Measurements from ENCODE around the gene MFN1.

MFN1 gene

DNA sequence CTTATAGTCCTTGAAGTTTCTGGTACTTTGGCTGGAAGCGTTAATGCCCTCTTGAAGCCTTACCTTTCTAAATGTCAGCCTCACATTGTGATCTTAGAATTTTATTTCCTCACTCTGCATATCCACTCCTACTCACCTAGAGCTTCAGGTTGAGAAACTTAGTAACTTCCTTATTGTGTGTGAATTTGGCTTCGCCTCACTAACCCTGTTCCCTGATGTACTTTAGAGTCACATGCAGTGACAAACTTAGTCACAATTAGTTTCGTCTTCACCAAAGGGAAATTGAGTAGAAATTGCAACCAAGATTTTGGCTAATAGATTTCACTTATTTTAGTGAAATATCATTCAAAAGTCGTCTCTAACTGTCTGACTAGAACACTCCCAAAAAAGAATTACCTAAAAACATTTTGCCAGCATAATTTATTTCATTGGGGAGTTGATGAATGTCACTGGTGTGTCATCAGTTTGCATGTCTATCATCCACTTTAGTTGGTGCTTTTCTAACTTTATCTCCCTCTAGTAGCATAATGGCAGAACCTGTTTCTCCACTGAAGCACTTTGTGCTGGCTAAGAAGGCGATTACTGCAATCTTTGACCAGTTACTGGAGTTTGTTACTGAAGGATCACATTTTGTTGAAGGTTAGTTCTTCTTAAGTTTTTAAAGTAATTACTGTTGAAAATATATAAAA, 960 bp downstream of the MFN1 start:
- DNase-seq: no peak

DNA sequence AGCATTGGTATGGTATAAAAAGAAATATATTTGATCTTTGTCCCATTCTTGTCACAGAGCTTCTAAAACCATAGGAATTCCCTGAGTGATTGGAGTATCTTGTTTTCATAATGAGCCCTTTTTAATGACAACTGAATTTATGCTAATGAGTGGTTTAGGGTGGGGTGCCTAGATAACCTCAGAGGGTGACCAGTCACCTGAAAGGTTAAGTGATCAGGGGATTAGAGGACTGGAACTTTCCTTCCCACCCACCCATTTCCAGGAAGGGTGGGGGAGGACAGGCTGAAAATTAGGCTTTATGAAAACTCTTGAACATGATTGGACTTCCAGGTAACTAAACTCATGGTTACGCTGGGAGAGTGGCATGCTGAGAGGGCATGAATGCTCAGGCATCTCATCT, 8.5 kb downstream of the MFN1 start:
- no peak for DNase-seq

DNA sequence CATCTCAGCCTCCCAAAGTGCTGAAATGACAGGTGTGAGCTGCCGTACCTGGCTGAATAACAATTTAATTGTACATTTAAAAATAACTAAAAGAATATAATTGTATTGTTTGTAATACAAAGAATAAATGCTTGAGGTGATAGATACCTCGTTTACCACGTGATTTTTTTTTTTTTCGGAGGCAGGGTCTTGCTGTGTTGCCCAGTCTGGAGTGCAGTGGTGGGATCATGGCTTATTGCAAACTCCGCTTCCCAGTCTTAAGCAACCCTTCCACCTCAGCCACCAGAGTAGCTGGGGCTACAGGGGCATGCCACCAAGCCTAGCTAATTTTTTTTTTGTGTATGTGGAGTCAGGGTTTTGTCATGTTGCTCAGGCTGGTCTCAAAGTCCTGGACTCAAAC, 15.8 kb downstream of the MFN1 start:
- DNase-seq: no peak

DNA sequence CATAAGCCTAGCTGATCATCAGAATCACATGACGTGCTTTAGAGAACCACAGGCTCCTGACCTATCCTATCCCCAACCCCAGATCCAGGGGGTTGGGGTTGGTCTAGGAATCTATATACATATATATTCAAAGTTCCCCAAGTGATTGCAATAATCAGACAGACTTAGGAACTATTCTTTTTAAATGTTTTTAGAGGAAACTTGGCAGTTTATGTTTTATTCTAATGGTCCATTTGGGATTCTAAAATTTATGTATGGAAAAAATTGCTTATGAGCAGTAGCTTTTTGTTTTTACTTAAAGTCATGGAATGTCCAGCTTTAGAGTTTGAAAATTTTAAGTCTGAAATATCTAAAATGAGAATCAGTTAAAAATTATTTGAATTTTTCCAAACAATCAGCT, 22.1 kb downstream of the MFN1 start:
- no peak for DNase-seq

DNA sequence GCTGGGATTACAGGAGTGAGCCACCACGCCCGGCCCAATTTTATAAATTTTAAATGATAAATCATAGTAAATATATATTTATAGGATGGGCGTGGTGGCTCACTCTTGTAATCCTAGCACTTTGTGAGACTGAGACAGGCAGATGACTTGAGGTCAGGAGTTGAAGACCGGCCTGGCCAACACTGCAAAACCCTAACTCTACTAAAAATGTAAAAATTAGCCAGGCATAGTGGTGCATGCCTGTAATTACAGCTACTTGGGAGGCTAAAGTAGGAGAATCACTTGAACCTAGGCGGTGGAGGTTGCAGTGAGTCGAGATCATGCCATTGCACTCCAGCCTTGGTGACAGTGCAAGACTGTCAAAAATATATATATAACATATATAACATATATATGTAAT, 26.4 kb downstream of the MFN1 start:
- DNase-seq: no peak

DNA sequence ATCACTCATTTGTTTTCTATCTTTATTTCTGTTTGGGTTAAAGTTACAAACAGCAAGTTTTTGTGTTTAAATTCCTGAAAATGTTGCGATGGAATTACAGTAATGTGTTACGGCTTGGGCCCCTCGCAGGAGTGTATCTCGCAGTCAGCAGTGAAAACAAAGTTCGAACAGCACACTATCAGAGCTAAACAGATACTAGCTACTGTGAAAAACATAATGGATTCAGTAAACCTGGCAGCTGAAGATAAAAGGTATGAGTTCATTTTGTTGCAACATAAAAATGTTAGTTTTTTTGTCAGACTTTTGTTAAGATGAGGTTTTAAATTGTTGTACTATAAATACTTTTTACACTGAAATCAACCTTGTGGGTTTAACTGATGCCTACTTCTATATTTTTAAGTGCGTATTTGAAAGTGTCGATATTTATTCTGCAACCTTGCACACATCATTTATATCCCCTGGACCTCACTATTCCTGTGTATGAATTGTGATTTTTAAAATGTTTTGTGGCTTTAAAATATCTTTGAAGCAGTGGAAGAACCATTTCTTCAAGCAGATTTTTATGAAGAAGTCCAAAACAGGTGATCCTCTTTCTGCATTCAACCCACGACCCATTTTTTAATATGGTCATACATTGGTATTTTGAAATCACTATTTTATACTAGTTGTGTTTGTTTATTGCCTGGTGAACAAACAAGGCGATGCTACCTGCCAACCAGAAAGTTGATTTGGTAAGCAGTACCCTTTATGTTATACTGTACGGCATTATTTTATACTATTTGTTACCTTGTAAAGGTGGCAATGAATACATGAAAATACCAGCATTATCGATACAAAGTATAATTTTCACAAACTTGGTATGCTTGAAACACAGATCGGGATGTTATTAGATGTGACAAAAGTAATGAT, 27.8 kb downstream of the MFN1 start:
- no peak for DNase-seq

DNA sequence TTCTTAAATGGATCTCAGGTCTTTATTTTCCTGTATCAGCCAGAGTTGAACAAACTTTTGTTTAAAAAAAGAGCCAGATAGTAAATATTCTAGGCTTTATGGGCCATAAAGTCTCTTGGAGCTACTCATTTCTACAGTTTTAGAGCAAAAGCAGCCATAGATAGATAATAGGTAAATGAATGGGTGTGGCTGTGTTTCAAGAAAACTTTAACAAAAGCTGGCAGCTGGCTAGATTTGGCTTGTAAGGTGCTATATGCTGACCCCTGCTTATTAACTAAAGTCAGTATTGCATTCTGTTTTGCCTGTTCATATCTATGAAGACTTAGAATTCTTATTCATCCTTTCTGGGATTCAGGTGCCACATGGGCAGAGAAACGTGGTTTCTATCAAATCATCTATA, 29.0 kb downstream of the MFN1 start:
- DNase-seq: no peak

DNA sequence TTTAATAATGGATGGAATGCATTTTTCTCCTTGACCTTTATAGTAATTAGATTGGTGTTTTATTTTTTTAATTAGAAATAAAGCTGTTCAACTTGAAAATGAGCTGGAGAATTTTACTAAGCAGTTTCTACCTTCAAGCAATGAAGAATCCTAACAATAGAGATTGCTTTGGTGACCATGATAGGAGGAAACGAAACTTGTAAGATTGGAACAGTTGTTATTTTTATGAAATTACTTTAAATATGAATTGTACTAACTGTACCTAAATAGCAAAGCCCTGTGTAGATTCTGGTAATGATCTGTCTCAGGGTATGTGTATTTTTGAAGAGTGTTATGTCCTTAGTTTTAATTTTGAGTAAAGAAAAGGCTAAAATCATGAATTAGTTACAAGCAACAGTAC, 44.4 kb downstream of the MFN1 start:
- DNase-seq: no peak

DNA sequence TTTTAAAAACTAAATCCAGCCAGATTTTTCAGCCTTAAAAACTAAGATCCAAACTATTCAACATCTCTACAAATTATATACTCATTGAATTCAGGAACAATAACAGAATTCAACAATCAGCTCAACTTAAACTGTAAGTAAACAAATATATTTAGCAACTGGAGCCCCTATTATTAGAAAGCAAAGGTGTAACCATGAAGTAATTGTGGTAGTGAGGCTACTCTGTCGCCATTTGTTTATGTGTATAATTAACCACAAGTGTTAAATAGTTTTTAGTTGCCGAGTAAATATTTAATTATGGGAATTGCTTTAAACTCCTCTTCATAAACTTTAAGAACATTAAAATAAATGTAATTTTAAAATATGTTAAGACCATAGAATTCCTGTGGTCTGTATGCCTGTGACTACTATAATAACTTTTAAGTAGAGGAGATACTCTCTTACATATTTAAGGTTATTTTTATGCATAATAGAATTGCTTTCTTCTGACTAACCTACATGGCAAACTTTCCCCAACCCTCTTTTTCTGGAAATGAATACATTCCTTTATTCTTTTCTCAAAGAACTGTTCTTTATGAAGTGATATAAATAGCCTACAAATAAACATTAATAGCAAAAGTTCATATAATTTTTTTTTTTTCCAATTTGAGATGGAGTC, 51.2 kb downstream of the MFN1 start:
- DNase-seq: no peak

DNA sequence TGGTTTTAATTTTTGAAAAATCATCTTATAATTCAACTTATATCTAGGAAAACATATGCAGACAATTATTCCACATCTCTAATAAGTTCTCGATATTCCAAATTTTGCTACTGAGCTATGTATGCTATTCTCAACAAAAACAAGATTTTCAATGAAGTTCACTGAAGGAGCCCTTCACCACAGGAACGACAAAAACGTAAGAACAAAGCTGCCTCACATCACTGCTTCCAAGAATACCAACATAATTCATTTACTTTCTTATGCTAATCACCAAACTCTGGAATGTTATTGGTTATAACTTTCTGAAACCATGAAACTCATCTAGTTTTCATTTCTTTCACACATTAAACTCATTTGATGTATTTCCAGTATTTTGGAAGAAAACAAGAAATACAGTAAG, 54.1 kb downstream of the MFN1 start:
- no peak for DNase-seq

DNA sequence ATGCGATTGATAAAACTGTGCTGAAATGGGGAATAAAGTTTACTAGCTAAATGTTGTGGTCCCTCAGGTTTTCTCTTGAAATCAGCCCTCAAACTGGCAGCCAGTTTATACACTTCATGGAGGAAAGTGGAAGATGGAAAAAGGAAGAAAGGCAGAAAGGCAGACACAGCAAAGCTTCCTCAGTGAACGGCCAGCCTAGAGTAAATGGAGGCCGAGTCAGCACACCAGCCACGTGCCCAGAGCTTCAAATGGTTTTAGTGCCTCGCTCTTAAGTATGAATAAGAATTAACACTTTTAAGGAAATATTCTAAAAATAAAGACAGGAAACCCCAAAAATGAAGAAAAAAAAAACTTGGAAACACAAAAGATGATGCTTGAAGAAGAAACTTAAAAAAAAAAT, 55.5 kb downstream of the MFN1 start:
- DNase-seq: no peak

DNA sequence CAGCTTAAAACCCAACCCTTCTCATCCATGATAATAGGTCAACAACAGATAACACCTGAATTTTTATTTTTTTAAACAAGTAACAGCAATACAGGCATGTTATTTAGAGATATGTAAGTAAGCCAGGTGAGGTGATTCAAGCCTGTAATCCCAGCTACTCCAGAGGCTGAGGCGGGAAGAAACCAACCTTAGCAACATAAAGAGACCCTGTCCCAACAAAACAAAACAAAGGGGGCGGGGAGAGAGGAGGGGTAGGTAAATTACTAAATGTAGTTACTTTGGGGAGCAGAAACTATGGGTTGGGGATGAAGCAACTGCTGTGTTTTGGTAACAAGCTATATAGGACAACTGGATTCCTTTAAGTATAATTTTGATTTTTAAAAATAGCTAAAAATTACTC, 56.8 kb downstream of the MFN1 start:
- no peak for DNase-seq

DNA sequence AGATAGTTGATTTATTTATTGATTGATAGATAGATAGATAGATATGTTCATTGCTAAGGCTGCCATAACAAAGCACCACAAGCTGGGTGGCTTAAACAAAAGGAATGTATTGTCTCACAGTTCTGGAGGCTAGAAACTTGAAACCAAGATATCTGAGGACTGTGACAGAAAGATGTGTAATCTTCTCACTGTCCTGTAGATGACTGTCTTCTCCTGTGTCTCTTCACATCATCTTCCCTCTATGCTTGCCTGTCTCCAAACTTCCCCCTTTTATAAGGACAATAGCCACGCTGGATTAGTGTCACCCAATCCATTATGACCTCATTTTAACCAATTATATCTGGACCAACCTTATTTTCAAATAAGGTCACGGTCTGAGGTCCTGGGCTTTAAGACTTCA, 62.8 kb downstream of the MFN1 start:
- DNase-seq: no peak

DNA sequence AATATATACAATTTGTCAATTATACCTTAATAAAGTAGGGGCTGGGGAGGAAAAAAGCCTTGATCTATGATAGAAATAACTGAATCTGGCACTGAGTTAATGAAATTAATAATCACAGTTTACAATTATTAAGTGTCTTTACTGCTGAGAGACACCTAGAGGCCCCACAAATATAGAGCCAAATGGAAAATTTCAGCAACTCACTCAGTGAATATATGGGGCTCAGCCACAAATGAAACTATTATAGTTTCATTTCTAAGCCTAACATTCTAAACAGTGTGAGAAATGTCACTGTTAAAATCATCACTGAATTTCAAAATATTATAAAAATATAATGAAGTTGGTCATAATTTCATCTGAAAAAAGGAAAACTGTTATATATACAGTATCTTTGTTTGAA, 63.5 kb downstream of the MFN1 start:
- DNase-seq: no peak

DNA sequence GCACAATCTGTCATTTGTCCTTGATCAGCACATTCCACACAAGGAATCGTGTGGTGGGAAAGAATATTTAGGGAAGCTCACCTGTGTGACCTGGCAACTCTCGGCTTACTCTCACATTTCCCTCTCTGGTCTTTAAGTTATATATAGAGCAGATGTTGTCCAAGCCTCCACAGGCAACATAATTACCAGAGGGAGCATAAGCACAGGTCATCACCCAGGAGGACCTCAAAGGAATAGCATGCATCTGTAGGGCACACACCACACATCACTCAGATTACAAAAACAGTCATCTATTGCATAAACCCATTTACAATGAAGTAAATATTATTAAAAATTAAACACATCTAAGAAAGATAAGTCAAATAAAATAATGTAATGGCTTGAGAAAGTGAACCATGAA, 67.3 kb downstream of the MFN1 start:
- no peak for DNase-seq

DNA sequence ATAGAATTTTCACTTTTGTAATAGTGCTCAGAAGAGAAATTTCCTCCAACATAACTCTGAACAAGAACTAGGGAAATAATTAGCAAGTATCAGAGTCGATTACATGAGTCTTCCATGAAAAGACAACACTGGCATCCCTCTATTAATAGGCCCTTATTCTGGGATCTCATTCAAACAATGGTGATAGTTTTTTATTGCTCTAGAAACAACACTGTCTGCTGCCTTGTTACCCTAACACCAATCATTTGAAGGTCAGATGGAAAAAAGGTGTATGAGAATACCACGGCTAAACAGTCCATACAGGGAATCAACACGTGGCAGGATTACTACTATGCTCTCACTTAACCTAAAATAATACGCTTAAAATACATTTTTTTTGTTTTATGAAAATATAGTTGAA, 67.9 kb downstream of the MFN1 start:
- DNase-seq: no peak

DNA sequence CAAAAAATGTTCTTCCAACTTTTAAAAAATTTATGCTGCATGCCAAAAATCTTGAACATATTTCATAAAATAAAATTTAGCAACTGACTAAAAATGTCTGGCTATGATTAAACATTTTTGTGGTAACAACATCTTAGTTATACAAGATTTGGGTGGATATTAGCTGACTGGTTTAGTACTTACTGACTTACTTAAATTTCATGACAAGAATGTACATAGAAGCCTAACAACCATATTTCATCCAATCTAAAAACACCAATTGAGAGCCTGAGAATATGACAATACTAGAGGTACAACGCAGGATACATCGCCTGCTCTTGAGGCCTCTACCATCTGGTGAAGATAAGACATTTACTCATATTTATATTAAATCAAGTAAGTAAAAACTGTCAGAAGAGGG, 69.2 kb downstream of the MFN1 start:
- no peak for DNase-seq

DNA sequence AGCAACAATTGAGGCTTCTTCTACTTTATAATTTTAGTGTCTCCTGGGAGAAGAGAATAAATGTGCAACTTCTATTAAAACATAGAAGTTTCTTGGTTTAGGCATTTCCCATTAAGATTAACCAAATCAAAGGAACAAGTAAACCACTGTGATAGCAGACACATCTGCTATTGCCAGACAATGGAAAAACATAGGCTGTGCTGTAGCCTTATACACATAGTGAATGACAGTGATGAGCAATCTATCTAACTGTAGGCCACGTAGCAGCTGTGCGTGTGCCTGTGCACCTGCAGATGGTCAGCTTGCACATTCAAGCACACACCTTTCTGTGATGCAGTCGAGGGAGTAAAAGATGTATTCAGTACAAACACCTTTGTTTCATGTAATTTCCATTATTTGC, 71.1 kb downstream of the MFN1 start:
- DNase-seq: no peak

DNA sequence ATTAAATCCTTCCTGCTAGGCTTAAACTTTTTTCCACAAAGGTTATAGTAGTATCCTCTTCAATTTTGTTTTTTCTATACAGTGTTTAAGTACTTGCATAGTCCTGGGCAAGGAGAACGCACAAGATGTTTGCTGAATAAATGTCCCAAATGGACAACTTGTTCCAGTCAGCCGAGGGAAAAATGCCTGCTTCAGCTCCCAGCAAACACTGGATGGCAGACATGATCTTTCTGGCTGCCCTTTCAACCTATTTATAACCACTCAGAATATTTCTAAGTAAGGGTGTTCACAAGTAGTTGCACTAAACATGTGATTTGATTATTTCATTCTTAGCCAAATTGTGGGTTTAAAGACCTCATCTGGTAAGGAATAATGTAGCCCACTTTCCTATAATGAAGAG, 74.0 kb downstream of the MFN1 start:
- DNase-seq: no peak

DNA sequence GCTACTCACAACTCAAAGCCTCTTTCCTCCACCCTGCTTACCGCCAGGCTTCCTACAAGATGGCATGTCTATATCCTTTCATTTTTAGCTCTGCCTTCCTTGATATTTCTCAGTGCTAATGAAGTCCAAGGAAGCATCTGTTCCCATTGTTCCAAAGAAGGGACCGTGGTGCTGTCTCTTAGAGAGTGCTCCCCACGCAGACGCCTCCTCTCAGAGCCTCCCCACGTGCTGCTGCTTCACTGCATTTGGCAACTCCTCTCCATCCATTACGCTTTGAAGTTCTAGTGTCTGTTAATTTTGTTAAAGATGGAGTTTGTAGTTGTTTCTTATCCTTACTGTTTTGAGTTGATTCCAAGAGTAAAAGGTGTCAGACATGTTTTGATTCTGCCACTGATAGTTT, 77.6 kb downstream of the MFN1 start:
- DNase-seq: no peak

DNA sequence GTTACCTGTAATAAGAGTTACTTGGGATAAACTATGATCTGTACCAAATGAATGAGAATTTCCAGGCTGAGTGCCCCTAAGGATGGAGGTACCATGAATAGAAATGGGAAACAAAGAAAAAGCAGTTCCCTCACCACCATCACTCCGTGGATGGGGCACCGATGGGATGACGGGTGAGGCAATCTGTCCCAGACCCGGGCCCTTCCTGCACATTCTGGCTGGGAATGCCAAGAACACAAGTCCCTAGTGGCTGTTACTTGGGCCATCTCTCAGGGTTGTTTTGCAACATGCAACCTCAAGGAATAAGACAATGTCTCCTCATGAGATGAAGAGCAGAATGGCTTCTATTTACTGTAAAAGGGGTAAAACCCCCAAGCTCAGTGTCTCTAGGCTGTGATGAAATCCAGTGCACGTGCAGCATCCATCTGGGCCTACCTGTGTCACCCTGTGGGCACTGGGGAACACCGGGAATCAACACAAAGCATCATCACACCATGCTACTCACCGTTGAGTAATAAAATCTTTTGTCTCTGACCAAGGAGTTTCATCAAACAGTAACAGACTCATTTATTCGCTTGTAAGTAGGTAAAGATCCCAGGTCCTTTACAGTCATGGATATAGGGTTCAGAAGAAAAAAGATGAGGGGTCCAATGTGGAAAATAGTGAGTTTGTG, 81.5 kb downstream of the MFN1 start:
- no peak for DNase-seq

DNA sequence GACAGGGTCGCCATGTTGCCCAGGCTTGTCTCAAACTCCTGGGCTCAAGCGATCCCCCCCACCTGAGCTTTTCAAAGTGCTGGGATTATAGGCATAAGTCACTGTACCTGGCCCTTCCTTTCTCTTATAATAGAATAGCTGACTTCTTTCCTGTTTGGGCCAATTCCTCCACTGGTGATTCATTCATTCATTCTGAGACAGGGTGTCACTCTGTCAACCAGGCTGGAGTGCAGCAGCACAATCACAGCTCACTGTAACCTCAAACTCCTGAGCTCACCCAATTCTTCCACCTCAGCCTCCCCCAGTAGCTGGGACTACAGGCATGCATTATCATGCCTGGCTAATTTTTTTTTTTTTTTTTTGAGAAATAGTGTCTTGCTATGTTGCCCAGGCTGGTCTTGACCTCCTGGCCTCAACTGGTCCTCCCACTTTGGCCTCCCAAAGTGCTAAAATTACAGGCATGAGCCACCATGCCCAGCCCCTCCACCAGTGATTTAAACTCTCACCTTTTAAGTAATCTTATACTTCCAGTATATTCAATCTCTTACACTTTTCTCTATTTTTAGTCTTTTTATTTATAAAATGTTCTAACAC, 82.9 kb downstream of the MFN1 start:
- no peak for DNase-seq

DNA sequence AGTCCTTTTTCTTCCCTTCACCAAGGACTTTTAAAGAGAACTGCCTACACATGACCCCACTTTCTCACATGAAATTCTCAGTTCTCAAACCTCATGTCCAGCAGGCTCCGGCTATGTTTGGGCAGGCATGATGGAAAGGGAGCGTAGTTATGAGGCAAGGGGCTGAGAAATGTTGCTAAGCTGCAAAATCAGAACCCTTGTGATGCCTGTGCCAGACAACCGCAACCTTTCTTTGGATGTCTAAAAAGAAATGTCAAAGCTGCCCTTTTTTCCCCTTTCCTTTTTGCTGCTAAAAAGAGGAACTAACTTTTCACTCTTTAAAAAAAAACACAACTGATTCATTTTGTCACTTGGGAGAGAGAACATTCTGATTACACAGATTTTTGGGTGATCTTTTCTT, 84.5 kb downstream of the MFN1 start:
- DNase-seq: no peak

Measured in DMS 273 treated with DMSO at 0.1 percent for 48 hours (cell line).